Measurements from ENCODE around the gene TLE4.
"Not testable (repeated sequence)": the region's sequence is repeated elsewhere in the genome, so short reads cannot be mapped to it uniquely, and the experiment has no call there.

The TLE4 gene

GRCh38 chr9:79604149-79604548 lies 32.4 kb downstream of the TLE4 start:
- no peak for DNase-seq

- DNase-seq: no peak
These were observed 33.3 kb downstream of the TLE4 start for GRCh38 chr9:79604921-79605562.

GRCh38 chr9:79606529-79606928 lies 34.8 kb downstream of the TLE4 start:
- not testable (repeated sequence) for DNase-seq

- DNase-seq: no peak
These were observed 37.8 kb downstream of the TLE4 start for GRCh38 chr9:79609468-79610018.

- DNase-seq: peak; percentile 90
These were observed 38.4 kb downstream of the TLE4 start for GRCh38 chr9:79610019-79610631.

GRCh38 chr9:79610791-79611614 lies 39.2 kb downstream of the TLE4 start:
- DNase-seq: peak; percentile 99

GRCh38 chr9:79613145-79613544 lies 41.4 kb downstream of the TLE4 start:
- DNase-seq: no peak

GRCh38 chr9:79615038-79615437 lies 43.3 kb downstream of the TLE4 start:
- no peak for DNase-seq

GRCh38 chr9:79616013-79616412 lies 44.2 kb downstream of the TLE4 start:
- no peak for DNase-seq

- DNase-seq: no peak
These were observed 45.2 kb downstream of the TLE4 start for GRCh38 chr9:79616971-79617370.

GRCh38 chr9:79617395-79617794 lies 45.6 kb downstream of the TLE4 start:
- peak; percentile 44 for DNase-seq

- DNase-seq: no peak
These were observed 48.2 kb downstream of the TLE4 start for GRCh38 chr9:79619930-79620329.

- DNase-seq: no peak
These were observed 50.3 kb downstream of the TLE4 start for GRCh38 chr9:79621916-79622575.

GRCh38 chr9:79623799-79624721 lies 52.3 kb downstream of the TLE4 start:
- no peak for DNase-seq

GRCh38 chr9:79629721-79630120 lies 58.0 kb downstream of the TLE4 start:
- DNase-seq: no peak

GRCh38 chr9:79630521-79631403 lies 59.0 kb downstream of the TLE4 start:
- no peak for DNase-seq

- DNase-seq: no peak
These were observed 60.3 kb downstream of the TLE4 start for GRCh38 chr9:79632060-79632459.

- no peak for DNase-seq
These were observed 60.9 kb downstream of the TLE4 start for GRCh38 chr9:79632705-79633104.

GRCh38 chr9:79633558-79633957 lies 61.8 kb downstream of the TLE4 start:
- DNase-seq: no peak

- no peak for DNase-seq
These were observed 65.6 kb downstream of the TLE4 start for GRCh38 chr9:79637177-79637925.

All from fibroblast of skin of right quadriceps (primary cell).